ENCODE results near the gene VDAC1. TPM values are rescaled to one million over a fixed set of nuclear protein-coding genes. Genes with fewer than 3 reads are reported as not detected.

The VDAC1 gene
- total RNA-seq, 1 experiment from 2014 or later = 317 TPM

- no peaks in the 10 kb centered on the region for H3K9me3 ChIP-seq
- CTCF ChIA-PET = no interaction called here
- H3K27me3 ChIP-seq (replicated peaks; ENCODE audit: control insufficient read depth, insufficient read depth, low read length) = no peaks in the 10 kb centered on the region
- intact Hi-C loops (cut with micrococcal nuclease; ENCODE audit: unreplicated experiment) = no loop called here
- Mint-ChIP-seq H3K36me3 (ENCODE audit: insufficient read depth, unreplicated experiment) (no peaks in the 10 kb centered on the region), H3K27me3 (ENCODE audit: insufficient read depth, unreplicated experiment) (no peaks in the 10 kb centered on the region), H3K4me1 (ENCODE audit: low read depth, unreplicated experiment) (peaks cover 7% of the 10 kb centered on the region), H3K4me3 (ENCODE audit: unreplicated experiment) (no peak overlapping the region), H3K27ac (ENCODE audit: unreplicated experiment) (no peak overlapping the region), H3K9me3 (ENCODE audit: unreplicated experiment) (peaks cover 17% of the 10 kb centered on the region)
- POLR2A ChIA-PET = no interaction called here
- peaks cover 22% of the 10 kb centered on the region for H3K4me1 ChIP-seq
- no peak for TF ChIP-seq CTCF (IDR thresholded peaks at IDR 0.05; ENCODE audit: insufficient read depth in 1 of 2, low read depth in 1 of 2, low read length in 1 of 2, severe bottlenecking in 1 of 2, unreplicated experiment in 1 of 2)
- no TSS peak for BruUV-seq (replicated peaks)
- no peaks in the 10 kb centered on the region for H3K36me3 ChIP-seq (ENCODE audit: control insufficient read depth, insufficient read depth, low read length)
- H3K4me3 ChIP-seq (ENCODE audit: low read depth, low read length) = no peak overlapping the region
- DNase-seq = no peak
Observed at GRCh38 chr5:133934822-133935666, 69.7 kb downstream of the VDAC1 start.

GRCh38 chr5:133934311-133934710, 70.5 kb downstream of the VDAC1 start:
- H3K9me3 ChIP-seq = no peaks in the 10 kb centered on the region
- no peaks in the 10 kb centered on the region for H3K27me3 ChIP-seq (replicated peaks; ENCODE audit: control insufficient read depth, insufficient read depth, low read length)
- no peaks in the 10 kb centered on the region for H3K36me3 ChIP-seq (ENCODE audit: control insufficient read depth, insufficient read depth, low read length)
- peaks cover 7% of the 10 kb centered on the region for H3K4me1 Mint-ChIP-seq (ENCODE audit: low read depth, unreplicated experiment)
- no peak overlapping the region for H3K4me3 Mint-ChIP-seq (ENCODE audit: unreplicated experiment)
- ChIA-PET POLR2A (no interaction called here), CTCF (no interaction called here)
- peaks cover 17% of the 10 kb centered on the region for H3K9me3 Mint-ChIP-seq (ENCODE audit: unreplicated experiment)
- no peak for TF ChIP-seq CTCF (IDR thresholded peaks at IDR 0.05; ENCODE audit: insufficient read depth in 1 of 2, low read depth in 1 of 2, low read length in 1 of 2, severe bottlenecking in 1 of 2, unreplicated experiment in 1 of 2)
- intact Hi-C loops (cut with micrococcal nuclease; ENCODE audit: unreplicated experiment) = no loop called here
- no peaks in the 10 kb centered on the region for H3K36me3 Mint-ChIP-seq (ENCODE audit: insufficient read depth, unreplicated experiment)
- H3K27ac Mint-ChIP-seq (ENCODE audit: unreplicated experiment) = no peak overlapping the region
- no peak for DNase-seq
- H3K4me3 ChIP-seq (ENCODE audit: low read depth, low read length) = no peak overlapping the region
- peaks cover 21% of the 10 kb centered on the region for H3K4me1 ChIP-seq
- H3K27me3 Mint-ChIP-seq (ENCODE audit: insufficient read depth, unreplicated experiment) = no peaks in the 10 kb centered on the region
- BruUV-seq (replicated peaks) = no TSS peak

DNA sequence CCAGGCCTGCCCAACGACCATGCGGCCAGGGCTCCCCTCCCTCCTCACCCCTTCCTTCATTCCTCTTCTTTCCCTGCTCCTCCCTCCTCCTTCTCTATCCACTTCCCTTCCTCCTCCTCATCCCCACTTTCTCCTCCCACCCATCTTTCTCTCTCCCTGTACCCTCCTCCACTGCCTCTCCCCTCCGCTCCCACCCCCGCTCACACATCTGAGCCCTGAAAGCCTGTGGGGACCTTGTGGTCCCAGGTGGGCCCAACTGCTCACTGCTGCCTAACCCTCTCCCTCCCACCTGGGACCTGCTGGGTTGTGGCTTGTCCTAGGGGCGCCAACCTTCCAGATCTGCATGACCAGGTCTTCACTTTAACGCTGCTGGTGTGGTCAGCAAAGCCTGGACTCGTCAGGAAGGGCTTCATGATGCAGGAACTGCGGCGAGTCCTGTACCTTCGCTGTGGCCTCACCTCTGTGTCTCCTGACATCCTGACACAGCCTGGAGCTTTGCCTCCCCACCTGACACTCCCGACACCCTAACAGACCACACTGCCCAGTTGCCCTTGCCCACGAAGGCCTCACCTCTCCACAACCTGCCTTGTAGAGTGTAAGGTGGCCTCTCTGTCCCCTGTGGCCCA, 71.0 kb downstream of the VDAC1 start:
- peaks cover 17% of the 10 kb centered on the region for H3K9me3 Mint-ChIP-seq (ENCODE audit: unreplicated experiment)

More for the DNA sequence above, 71.0 kb downstream of the VDAC1 start:
- Histone ChIP-seq H3K27me3 (replicated peaks; ENCODE audit: control insufficient read depth, insufficient read depth, low read length) (no peaks in the 10 kb centered on the region), H3K4me1 (peaks cover 20% of the 10 kb centered on the region), H3K36me3 (ENCODE audit: control insufficient read depth, insufficient read depth, low read length) (no peaks in the 10 kb centered on the region), H3K4me3 (ENCODE audit: low read depth, low read length) (no peak overlapping the region), H3K9me3 (no peaks in the 10 kb centered on the region)
- no peak for TF ChIP-seq CTCF (IDR thresholded peaks at IDR 0.05; ENCODE audit: insufficient read depth in 1 of 2, low read depth in 1 of 2, low read length in 1 of 2, severe bottlenecking in 1 of 2, unreplicated experiment in 1 of 2)
- Mint-ChIP-seq H3K27me3 (ENCODE audit: insufficient read depth, unreplicated experiment) (no peaks in the 10 kb centered on the region), H3K4me1 (ENCODE audit: low read depth, unreplicated experiment) (peaks cover 7% of the 10 kb centered on the region), H3K4me3 (ENCODE audit: unreplicated experiment) (no peak overlapping the region), H3K27ac (ENCODE audit: unreplicated experiment) (no peak overlapping the region), H3K36me3 (ENCODE audit: insufficient read depth, unreplicated experiment) (no peaks in the 10 kb centered on the region)
- DNase-seq = no peak
- no TSS peak for BruUV-seq (replicated peaks)
- intact Hi-C loops (cut with micrococcal nuclease; ENCODE audit: unreplicated experiment) = no loop called here
- ChIA-PET POLR2A (no interaction called here), CTCF (no interaction called here)

Data from Caco-2 (cell line).